ENCODE measurements around the gene CTF1.
A peak's percentile ranks its signal among the peaks of the same experiment; 100 is the strongest.

CTF1 gene

DNA sequence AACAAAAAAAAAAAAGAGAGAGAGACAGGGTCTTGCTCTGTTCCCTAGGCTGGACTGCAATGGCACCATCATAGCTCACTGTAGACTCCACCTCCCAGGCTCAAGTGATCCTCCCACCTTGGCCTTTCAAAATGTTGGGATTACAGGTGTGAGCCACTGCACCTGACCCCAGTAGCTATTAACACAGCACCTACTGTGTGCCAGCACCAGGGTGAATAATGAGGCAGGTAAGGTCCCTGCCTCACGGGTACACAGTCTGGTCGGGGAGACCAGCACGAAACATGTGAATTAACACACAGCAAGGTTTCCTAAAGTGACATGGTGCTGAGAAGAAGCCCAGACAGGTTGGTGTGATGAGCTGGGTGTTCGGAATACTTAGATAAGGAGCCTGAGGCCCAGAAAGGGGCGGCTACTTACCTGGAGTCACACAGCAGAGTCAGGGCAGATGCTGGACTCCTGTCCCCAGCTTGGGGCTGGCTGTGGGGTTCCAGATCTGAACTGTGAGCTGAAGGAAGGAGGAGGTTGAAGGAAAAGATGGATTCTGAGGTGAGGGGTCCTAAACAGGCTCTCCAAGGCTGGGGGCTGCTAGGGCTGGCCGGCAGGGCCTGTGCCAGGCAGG, 16.5 kb downstream of the CTF1 start:
- DNase-seq: no peak

DNA sequence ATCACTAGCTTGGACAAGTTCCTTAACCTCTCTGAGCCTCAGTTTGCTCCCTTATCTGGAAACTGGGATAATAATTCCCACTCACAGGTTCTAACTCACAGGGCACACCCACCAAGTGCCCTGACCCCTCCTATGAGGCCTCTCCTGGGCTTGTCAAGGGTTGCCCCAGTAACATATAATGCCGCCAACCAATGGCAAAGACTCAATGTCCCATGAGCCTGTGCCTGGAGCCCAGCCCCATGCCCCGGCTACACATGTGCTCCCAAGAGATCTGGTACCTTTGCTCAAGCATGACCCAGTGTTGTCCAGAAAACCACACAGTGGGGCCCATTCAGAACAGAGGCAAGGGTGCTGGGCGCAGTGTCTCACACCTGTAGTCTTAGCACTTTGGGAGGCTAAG, 18.4 kb downstream of the CTF1 start:
- no peak for DNase-seq

DNA sequence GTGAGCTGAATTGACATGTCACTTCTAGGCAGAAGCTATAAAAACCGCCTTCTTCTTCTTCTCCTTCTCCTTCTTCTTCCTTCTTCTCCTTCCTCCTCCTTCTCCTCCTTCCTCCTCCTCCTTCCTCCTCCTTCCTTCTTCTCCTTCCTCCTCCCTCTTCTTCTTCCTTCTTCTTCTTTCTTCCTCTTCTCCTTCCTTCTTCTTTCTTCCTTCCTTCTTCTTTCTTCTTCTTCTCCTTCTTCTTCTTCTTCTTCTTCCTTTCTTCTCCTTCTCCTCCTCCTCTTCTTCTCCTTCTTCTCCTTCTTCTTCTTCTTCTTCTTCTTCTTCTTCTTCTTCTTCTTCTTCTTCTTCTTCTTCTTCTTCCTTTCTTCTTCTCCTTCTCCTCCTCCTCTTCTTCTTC, 22.2 kb downstream of the CTF1 start:
- no peak for DNase-seq

DNA sequence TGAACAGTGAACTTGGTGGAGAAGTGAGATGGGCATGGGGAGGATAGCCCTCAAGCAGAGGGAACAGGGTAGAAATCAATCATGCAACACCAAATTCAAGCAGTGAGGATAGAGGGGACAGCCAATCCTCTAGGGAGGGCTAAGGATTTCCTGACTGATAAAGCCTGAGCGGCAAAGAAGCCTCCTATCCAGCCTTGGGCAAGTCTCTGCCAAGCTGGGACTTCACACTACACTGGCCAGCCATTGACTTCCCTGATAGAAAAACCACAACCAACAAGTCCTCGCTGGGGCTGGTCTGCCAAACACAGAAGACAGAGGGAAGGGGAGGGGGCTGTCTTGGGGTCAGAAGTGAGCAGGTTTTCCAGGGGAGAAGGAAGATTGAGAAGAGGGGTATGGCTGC, 24.5 kb downstream of the CTF1 start:
- no peak for DNase-seq

DNA sequence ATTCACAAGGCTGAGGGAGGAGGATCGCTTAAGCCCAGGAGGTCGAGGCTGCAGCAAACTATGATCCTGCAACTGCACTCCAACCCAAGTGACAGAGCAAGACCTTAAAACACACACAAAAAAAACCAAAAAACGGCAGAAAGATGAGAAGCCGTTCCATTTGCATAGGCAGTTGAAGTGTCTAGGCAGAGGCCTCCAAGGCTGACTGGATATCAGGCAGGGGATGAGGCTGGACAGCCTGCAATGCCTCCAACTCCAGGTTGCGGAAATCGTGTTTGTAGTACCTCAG, 25.0 kb downstream of the CTF1 start:
- no peak for DNase-seq

DNA sequence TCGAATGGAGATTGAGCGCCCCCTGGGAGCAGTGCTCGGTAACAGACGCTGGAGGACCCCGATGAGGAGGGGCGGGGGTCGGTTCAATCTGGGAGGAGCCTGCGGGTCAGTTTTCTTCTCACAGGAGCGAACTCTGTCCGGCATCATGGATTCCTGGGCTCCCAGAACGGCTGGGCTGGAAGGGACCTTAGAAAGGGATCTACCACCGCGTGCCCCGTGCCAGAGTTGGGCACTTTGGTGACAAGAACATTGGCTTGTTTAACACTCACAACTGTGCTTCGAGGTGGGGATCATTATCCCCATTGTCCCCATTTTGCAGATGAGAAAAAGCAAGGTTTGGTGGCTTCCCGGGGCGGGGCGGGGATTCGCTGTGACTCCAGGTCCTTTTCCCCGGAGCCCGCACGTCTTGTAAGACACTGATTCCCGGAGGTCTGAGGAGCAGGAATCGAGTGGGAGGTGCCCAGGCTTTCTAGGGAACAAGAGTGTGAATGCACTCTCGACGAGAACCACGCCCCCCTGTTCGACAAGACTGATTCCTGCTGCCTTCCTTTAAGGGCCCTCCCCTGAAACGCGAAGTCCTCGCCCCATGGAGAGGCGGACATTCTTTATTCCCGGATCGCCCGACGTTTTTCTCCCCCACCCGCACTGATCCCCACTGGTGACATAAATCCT, 25.5 kb downstream of the CTF1 start:
- peak; percentile 95 for DNase-seq

DNA sequence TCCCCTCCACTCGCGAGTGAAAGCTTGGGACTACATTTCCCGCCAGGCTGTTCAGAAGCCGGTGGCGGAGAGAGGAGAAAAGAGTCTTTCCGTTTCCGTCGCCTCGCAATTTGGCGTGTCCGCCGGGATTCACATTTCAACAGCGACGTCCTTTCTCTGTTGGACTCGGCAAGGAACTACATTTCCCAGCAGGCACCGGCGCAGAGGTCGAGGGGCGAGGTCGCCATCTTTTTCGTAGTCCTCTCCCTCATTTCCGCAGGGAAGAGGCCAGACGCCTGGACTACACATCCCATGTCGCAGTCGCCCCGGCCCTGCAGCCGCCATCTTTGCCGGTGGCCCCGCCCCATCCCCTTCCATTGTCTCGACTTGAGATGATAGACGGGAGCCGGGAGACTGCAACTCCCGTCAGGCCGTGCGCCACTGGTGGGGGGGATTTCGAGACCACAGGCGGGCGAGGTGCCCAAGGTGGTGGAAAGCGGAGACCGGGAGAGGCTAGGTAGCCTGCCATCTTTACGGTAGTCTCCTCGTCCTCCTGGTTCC, 26.1 kb downstream of the CTF1 start:
- peak; percentile 100 for DNase-seq

DNA sequence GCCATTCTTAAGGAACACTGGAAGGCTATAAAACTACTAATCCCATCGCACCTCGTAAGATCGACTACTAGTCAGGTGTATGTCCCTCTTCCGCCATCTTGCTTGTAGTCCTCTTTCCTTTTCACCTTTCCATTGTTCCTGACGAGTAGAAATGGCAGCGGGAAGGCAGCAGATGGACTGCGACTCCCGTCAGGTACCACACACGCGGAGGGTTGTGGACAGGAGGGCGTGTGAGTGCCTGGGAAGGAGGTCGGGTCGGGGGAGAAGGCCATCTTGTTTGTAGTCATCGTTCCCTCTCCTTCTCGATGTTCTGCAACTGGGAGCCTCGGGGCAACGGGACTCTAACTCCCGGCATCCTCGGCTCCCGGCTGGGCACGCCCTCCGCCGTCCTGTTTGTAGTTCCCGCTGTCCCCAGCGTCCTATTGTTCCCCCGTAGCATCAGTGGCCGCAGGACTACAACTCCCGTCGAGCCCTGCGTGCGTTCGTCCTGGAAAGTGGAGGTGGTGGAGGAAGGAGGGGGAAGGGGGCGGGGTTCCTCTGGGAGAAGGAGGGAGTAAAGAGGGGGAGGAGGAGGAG, 26.6 kb downstream of the CTF1 start:
- DNase-seq: peak; percentile 100

DNA sequence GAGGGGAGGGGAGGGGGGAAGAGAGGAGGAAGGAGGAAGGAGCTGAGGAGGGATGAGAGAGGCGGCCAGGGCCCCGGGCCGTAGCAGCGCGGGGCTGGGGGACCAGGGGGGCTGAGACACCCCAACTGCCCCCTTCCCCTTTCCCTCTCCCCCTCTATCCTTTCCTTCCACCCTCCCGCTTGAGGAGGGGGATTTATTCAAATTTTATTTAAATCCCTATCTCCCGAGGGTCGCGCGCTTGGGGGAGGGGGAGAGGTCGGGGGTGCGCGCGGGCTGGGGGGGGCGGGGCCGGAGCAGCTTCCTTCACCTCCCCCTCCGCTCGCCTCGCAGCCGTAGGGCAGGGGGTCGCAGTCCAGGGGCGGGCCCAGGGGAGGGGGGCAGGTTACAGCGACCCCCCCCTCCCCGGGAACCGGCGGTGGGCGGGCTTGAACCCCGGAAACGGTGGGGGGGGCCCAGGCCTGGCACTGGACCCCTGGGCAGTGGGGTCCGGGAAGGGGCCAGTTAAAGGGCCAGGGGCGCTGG, 27.2 kb downstream of the CTF1 start, which contains the start of gene FBXL19:
Gene FBXL19 (plus strand): TSS at position 19 of the 522 bp plus-strand sequence. CDS start 2,183 bp downstream, outside the sequence.
- no peak for DNase-seq

DNA sequence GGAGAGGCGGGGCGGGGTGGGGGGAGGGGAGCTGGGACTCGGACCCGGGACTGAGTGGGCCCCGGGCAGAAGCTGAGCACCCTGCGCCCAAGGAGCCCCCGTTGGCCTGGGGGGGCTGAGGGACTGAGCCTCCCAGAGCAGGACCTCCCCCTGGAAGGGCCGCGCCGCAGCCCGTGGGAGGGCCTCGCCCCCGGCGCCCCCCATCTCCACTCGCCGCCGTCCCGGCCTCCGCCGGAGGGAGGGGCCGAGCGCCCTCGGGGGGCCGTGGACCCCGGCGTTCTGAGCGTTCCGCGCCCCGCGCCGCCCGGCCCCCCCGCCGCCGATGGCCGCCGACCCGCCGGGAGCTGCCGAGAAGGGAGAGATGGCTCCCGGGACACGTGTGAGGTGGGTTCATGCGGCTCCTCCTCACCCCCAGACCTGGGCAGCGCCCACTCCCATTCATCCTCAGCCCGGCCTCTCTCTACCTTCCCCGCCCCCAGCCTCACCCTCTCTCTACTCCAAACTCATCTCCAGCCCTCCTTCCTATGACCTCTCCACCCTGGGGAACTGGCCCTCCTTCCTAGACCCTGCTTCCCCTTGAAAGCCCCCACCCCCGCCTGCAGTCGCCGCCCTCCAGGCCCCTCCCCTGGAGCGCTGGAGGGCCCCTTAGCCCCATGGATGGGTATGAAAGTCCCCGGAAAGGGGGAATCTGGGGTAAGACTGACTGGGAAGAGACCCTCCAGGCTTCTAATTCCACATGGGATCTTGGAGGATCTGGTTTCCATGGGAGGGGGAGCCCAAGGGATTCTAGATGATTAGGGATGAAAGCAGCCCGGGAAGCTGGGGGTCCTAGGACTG, 27.9 kb downstream of the CTF1 start:
- DNase-seq: peak; percentile 50

DNA sequence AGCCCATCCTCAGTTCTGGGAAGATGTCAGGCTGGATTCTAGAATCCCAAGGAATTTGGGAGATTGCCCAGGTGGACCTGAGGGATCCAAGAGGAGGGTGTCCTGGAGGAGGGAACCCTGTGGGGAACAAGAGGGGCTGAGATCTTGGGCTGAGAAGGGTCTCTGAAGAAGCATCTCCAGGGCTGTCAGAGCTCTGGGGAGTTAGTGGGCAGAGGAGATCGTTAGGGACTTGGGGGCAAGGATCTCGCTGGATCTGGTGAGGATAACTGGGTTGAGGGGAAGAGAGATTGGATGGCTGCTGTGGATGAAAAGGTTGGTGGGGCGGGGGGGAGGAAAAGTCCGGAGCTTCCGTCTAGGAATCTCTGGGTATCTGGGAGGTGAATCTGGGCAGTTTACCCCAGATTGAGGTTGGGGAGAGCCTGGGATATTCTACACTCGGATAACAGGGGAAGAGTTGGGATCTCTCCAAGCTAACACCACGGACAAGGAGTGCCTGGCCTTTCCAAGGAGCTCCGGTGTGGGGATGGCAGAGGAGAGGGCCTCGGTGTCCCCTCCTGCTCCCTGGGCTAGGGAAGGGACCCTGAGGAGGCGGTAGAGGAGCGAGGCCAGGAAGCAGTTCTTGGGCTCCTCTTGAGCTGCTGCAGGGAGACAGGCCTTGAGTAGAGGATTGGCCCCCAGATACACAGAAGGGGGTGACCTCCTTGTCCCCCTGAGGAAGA, 28.7 kb downstream of the CTF1 start:
- DNase-seq: no peak

DNA sequence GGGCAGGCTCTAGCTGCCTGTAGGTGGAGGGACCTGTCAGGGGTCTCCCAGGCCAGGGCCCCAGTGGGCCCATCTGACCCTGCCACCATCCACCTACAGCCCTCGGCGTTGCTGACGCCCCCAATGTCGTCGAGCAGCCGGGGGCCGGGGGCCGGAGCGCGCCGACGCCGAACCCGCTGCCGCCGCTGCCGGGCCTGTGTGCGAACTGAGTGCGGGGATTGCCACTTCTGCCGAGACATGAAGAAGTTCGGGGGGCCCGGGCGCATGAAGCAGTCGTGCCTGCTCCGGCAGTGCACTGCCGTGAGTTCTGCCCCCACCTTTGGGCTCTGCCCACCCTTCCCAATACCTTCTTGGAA, 29.2 kb downstream of the CTF1 start:
- no peak for DNase-seq

DNA sequence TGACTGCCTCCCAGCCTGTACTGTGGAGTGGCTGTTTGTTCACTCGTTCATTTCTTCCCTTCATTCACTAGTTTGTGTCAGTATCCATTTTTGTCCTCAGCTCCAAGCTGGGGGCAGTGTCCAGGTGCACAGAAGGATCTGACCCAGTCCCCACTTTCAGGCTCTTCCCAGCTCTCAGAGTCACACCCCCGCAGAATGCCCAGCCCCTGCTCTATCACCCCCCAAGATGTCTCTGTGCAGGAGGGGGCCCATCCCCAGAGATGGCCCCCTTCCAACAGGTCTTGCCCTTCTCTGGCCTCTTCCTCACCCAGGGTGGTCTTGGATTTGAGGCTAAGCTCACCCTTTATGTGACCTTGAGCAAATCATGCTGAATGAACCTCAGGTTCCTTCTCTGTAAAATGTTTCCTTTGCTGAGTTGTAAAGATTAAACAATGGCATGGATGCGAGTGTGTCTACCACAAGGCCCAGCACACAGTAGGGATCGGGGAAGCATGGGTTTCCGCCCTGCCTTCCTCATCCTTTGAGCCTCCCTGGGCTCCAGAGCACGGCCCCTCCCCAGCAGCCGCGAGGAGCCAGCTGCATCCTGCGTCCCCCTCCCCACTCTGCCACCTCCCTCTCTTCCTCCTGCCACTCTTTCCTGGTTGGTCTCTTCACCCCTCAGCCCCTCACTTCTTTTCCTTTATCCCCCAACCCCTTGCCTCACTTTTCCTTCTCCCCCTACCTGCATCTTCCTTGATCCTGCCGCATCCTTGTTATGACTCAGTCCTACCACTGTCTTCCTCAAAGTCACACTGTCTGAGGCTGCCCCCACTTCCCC, 29.8 kb downstream of the CTF1 start:
- DNase-seq: no peak

DNA sequence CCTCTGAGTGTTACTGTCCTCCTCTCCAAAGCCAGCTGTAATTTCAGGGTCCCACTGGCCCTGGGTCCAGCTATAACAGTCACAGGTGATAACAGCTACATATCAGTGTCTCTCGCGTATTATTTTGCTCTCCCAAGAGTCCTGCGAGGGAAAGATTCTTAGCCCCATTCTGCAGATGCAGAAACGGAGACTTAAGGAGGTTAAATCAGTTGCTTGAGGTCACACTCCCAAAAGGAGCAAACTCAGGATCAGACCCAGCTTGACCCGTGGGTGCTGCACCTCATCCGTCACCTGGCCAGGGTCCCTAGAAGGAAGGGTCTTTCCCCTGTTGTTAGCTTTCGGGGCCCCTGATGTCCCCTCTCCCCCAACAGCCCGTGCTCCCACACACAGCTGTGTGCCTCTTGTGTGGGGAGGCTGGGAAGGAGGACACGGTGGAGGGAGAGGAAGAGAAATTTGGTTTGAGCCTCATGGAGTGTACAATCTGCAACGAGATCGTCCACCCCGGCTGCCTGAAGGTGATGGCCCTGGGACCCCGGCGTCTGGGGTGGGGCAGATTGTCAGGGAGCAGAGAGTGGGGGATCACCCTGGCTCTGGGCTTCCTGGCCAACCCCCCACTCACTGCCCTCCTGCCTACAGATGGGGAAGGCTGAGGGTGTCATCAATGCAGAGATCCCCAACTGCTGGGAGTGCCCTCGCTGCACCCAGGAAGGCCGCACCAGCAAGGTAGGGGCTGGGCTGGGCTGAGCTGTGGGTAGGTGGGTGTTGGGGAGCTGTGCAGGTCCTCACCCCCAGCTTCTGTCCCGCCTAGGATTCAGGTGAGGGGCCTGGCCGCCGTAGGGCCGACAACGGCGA, 30.7 kb downstream of the CTF1 start:
- no peak for DNase-seq

DNA sequence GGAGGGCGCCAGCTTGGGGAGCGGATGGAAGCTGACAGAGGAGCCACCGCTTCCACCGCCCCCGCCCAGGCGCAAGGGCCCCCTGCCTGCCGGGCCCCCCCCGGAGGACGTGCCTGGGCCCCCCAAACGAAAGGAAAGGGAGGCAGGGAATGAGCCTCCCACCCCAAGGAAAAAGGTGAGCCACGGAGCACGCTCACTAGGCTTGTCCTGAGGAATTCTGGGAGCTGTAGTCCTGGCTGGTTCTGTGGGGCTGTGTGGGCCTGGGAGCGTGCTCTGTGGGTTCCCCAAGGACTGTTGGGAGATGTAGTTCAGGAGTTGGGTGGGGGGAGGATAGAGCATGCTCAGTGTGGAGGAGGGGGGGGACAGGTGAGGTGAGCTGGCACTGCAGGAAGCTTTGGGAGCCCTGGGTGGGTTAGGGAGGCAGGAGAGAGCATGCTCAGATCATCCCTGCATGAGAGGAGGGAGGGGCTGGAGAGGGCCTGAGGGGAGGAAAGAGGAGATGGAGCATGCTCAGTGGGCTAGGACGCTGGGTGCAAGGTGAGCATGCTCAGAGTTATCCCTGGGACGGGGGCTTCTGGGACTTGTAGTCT, 31.5 kb downstream of the CTF1 start:
- DNase-seq: peak; percentile 98

DNA sequence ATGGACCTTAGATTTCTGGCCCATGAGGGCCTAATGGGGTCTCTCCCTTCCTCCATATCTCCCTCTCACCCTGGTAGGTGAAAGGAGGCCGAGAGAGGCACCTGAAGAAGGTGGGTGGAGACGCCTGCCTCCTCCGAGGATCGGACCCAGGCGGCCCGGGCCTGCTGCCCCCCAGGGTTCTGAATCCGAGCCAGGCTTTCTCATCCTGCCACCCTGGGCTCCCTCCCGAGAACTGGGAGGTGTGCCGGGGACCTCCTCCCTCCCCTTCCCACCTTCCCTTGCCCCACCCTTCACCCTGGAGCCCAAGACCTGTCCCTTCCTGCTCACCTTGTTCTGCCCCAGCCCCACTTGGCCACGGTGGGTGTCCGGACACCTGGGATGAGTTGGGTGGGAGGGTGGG, 32.0 kb downstream of the CTF1 start:
- DNase-seq: no peak

DNA sequence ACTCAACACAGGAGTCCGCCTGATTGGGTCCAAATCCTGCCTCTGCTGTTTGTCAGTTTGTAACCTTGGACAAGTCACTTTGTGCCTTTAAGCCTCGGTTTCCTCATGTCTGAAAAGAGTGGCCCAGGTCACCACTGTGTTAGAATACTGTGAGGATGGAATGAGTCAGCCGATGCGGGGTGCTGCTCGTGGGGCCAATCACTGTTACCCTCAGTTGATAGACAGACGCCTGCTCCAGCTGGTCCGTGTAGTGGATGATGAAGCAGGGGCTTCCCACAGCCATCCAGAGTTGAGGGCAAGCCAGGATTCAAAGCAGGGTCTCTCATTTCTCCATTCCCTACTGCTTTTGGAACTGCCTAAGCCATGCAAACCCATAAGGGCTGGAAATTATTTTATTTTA, 32.8 kb downstream of the CTF1 start:
- no peak for DNase-seq

DNA sequence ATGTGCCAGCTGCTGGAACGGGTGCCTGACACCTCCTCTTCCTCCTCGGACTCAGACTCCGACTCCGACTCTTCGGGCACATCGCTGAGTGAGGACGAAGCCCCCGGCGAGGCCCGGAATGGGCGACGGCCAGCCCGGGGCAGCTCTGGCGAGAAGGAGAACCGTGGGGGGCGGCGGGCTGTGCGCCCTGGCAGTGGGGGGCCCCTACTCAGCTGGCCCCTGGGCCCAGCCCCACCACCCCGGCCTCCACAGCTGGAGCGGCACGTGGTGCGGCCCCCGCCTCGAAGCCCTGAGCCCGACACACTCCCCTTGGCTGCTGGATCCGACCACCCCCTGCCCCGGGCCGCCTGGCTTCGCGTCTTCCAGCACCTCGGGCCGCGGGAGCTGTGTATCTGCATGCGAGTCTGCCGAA, 33.8 kb downstream of the CTF1 start:
- no peak for DNase-seq

DNA sequence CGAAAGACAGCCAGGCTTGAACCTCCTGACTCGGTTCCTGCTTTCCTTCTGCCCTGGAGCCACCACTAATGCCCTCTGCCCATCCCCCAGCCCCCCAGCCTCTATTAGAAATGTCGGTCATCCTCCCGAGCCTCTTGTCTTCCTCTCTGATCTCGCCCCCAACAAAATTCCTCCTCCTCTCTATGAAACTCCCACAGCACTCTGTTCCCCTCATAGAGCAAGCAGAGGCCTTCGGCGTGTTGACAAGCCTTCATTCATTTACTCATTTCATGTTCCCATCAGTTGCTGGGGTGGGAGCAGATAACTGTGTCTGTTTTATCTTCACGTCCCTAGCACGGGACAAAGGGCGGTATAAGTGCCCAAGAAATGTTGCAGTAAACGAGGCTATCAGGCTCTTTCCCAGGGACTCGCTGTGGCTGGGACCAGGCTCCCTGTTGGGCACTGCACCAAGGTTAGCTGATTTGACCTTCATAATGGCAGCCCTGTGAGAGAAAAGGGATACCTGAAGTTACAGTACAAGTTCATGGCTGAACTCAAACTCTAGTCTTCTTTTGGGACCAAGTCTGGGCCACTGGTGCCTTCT, 34.7 kb downstream of the CTF1 start:
- DNase-seq: no peak
